ENCODE results near the gene REG1A.

Gene REG1A

GRCh38 chr2:79120194-79120713 lies at the start of gene REG1A:
Gene REG1A, plus strand, starts transcription at chr2:79120488. Its CDS starts 374 bp downstream, at chr2:79120862.
- DNase-seq, result no peak

GRCh38 chr2:79071078-79071477 lies 49.2 kb upstream of the REG1A start:
- no peak for DNase-seq

GRCh38 chr2:79082987-79083386 lies 37.3 kb upstream of the REG1A start:
- no peak for DNase-seq

GRCh38 chr2:79083597-79084251 lies 36.6 kb upstream of the REG1A start:
- no peak for DNase-seq

GRCh38 chr2:79084495-79085135 lies 35.7 kb upstream of the REG1A start:
- DNase-seq, result no peak

GRCh38 chr2:79085382-79085781 lies 34.9 kb upstream of the REG1A start:
- no peak for DNase-seq

GRCh38 chr2:79086255-79086654 lies 34.0 kb upstream of the REG1A start:
- DNase-seq, result no peak

- no peak for DNase-seq
Observed at GRCh38 chr2:79087785-79088364, 32.4 kb upstream of the REG1A start, which contains the start of gene REG1B. Gene REG1B, minus strand, starts transcription at chr2:79087993. Its CDS starts 381 bp downstream, at chr2:79087612.

GRCh38 chr2:79090693-79091092 lies 29.6 kb upstream of the REG1A start:
- DNase-seq, result no peak

- DNase-seq, result no peak
Observed at GRCh38 chr2:79097843-79098242, 22.4 kb upstream of the REG1A start.

GRCh38 chr2:79099140-79099686 lies 21.1 kb upstream of the REG1A start:
- no peak for DNase-seq

GRCh38 chr2:79100285-79100684 lies 20.0 kb upstream of the REG1A start:
- DNase-seq, result no peak

GRCh38 chr2:79101024-79101423 lies 19.3 kb upstream of the REG1A start:
- no peak for DNase-seq

- DNase-seq, result no peak
Observed at GRCh38 chr2:79103214-79103613, 17.1 kb upstream of the REG1A start.

- no peak for DNase-seq
Observed at GRCh38 chr2:79105259-79105658, 15.0 kb upstream of the REG1A start.

- no peak for DNase-seq
Observed at GRCh38 chr2:79112269-79112668, 8.0 kb upstream of the REG1A start.

GRCh38 chr2:79114797-79115494 lies 5.3 kb upstream of the REG1A start:
- DNase-seq, result no peak

- no peak for DNase-seq
Observed at GRCh38 chr2:79116997-79117928, 3.0 kb upstream of the REG1A start.

- DNase-seq, result no peak
Observed at GRCh38 chr2:79122676-79123075, 2.4 kb downstream of the REG1A start.

GRCh38 chr2:79124907-79125720 lies 4.8 kb downstream of the REG1A start:
- no peak for DNase-seq

GRCh38 chr2:79125721-79125985 lies 5.4 kb downstream of the REG1A start:
- no peak for DNase-seq
